Measurements from ENCODE around the gene SCGN.

SCGN gene

GRCh38 chr6:25686856-25687255, 34.8 kb downstream of the SCGN start:
- DNase-seq (ENCODE audit: low read depth), result no peak

- DNase-seq (ENCODE audit: low read depth), result no peak
These were observed 38.0 kb downstream of the SCGN start for GRCh38 chr6:25689966-25690365.

- no peak for DNase-seq (ENCODE audit: low read depth)
These were observed 39.9 kb downstream of the SCGN start for GRCh38 chr6:25691894-25692293.

- DNase-seq (ENCODE audit: low read depth), result no peak
These were observed 40.5 kb downstream of the SCGN start for GRCh38 chr6:25692472-25692871.

- no peak for DNase-seq (ENCODE audit: low read depth)
These were observed 42.4 kb downstream of the SCGN start for GRCh38 chr6:25694366-25694765.

GRCh38 chr6:25695671-25696070, 43.7 kb downstream of the SCGN start:
- no peak for DNase-seq (ENCODE audit: low read depth)

GRCh38 chr6:25697537-25698340, 45.7 kb downstream of the SCGN start:
- no peak for DNase-seq (ENCODE audit: low read depth)

GRCh38 chr6:25698631-25699030, 46.6 kb downstream of the SCGN start:
- no peak for DNase-seq (ENCODE audit: low read depth)

- DNase-seq (ENCODE audit: low read depth), result no peak
These were observed 47.6 kb downstream of the SCGN start for GRCh38 chr6:25699649-25700048.

GRCh38 chr6:25700761-25701160, 48.7 kb downstream of the SCGN start:
- DNase-seq (ENCODE audit: low read depth), result no peak

- DNase-seq (ENCODE audit: low read depth), result no peak
These were observed 49.8 kb downstream of the SCGN start for GRCh38 chr6:25701807-25702206.

GRCh38 chr6:25703005-25703404, 51.0 kb downstream of the SCGN start:
- no peak for DNase-seq (ENCODE audit: low read depth)

- DNase-seq (ENCODE audit: low read depth), result no peak
These were observed 52.0 kb downstream of the SCGN start for GRCh38 chr6:25704001-25704400.

- peak; percentile 3 for DNase-seq (ENCODE audit: low read depth)
These were observed 54.4 kb downstream of the SCGN start for GRCh38 chr6:25706314-25707014.

GRCh38 chr6:25709761-25710160, 57.7 kb downstream of the SCGN start:
- no peak for DNase-seq (ENCODE audit: low read depth)

GRCh38 chr6:25710287-25710686, 58.3 kb downstream of the SCGN start:
- no peak for DNase-seq (ENCODE audit: low read depth)

GRCh38 chr6:25713824-25714223, 61.8 kb downstream of the SCGN start:
- DNase-seq (ENCODE audit: low read depth), result no peak

GRCh38 chr6:25714765-25715164, 62.8 kb downstream of the SCGN start:
- no peak for DNase-seq (ENCODE audit: low read depth)

- no peak for DNase-seq (ENCODE audit: low read depth)
These were observed 63.8 kb downstream of the SCGN start for GRCh38 chr6:25715794-25716193.

- peak; percentile 21 for DNase-seq (ENCODE audit: low read depth)
These were observed 66.1 kb downstream of the SCGN start for GRCh38 chr6:25717866-25718740.

GRCh38 chr6:25726122-25726911, 74.3 kb downstream of the SCGN start:
- DNase-seq (ENCODE audit: low read depth), result no peak

GRCh38 chr6:25727028-25727427, 75.0 kb downstream of the SCGN start:
- DNase-seq (ENCODE audit: low read depth), result no peak
